ENCODE results near the gene FUBP3. TPM values are rescaled to one million over a fixed set of nuclear protein-coding genes. Genes with fewer than 3 reads are reported as not detected.

The FUBP3 gene
- total RNA-seq, 2 experiments from 2014 or later = 34.7 to 37.8 TPM

Small RNAs within 50 kb of the gene (microRNA-seq; reads per million reads assigned to microRNA genes)
- gene MIR6856 = not detected

Other genes with a start within 250 kb of the FUBP3 start
- gene ASS1, start 134.6 kb upstream of the FUBP3 start, total RNA-seq = 1 to 10 TPM; 2.6 to 4.1 TPM
- under 1 TPM in 1 of 2 experiments, not detected in 1; 0.17 TPM for gene PRDM12, start 85.0 kb downstream of the FUBP3 start, total RNA-seq
- gene EXOSC2, start 114.2 kb downstream of the FUBP3 start, total RNA-seq = 10 to 100 TPM; 57.2 to 58.8 TPM